Measurements from ENCODE around the gene TNIP3. TPM values are rescaled to one million over a fixed set of nuclear protein-coding genes. Genes with fewer than 3 reads are reported as not detected.

The TNIP3 gene
- total RNA-seq, 1 experiment from 2014 or later, result not detected

- ATAC-seq, result no peak
- Histone ChIP-seq H3K4me1 (ENCODE audit: control insufficient read depth, insufficient read depth, low read length) (no peaks in the 10 kb centered on the region), H3K27me3 (ENCODE audit: control insufficient read depth, insufficient read depth, low read length) (no peaks in the 10 kb centered on the region), H3K27ac (ENCODE audit: low read length) (no peak overlapping the region), H3K4me3 (ENCODE audit: low read depth in 2 of 2, low read length in 2 of 2) (no peak overlapping the region), H3K9me3 (ENCODE audit: control insufficient read depth, insufficient read depth, low read depth, low read length) (no peaks in the 10 kb centered on the region), H3K36me3 (ENCODE audit: control insufficient read depth, insufficient read depth, low read length) (no peaks in the 10 kb centered on the region)
- TF ChIP-seq TCF7L2 (IDR thresholded peaks at IDR 0.05; ENCODE audit: low read depth, low read length), result no peak
- peak; percentile 77; the same call in 1 of the 2 replicates for TF ChIP-seq CTCF (IDR thresholded peaks at IDR 0.05)
- BruUV-seq (replicated peaks), result no TSS peak
- intact Hi-C loops (cut with micrococcal nuclease; ENCODE audit: unreplicated experiment) (loop anchor here (2.0 to 5.0 kb wide), 2 partner anchors 60 to 545 kb away; no protein-coding TSS in a partner anchor), in situ Hi-C loops (cut with HindIII; ENCODE audit: low pct_unique_long_range_greater_than_20kb, low sequenced_read_pairs) (no loop called here)
- peak; percentile 15 for DNase-seq (ENCODE audit: low read depth, low spot score)
- ChIA-PET CTCF (interaction anchor here (0.5 to 1.2 kb wide), 4 partner anchors 60 to 890 kb away, joined by 3 to 4 read pairs (median 3); no protein-coding TSS in a partner anchor), POLR2A (no interaction called here)
Observed at GRCh38 chr4:121192480-121192879, 28.4 kb upstream of the TNIP3 start.

- in situ Hi-C loops (cut with HindIII; ENCODE audit: low pct_unique_long_range_greater_than_20kb, low sequenced_read_pairs), result no loop called here
- POLR2A ChIA-PET, result no interaction called here
- no peaks in the 10 kb centered on the region for H3K9me3 ChIP-seq (ENCODE audit: control insufficient read depth, insufficient read depth, low read depth, low read length)
- DNase-seq (ENCODE audit: low read depth, low spot score) (no peak), ATAC-seq (no peak)
- intact Hi-C loops (cut with micrococcal nuclease; ENCODE audit: unreplicated experiment), result loop anchor here (2.0 to 5.0 kb wide), 2 partner anchors 61 to 545 kb away; no protein-coding TSS in a partner anchor
- no peaks in the 10 kb centered on the region for H3K4me1 ChIP-seq (ENCODE audit: control insufficient read depth, insufficient read depth, low read length)
- no peaks in the 10 kb centered on the region for H3K27me3 ChIP-seq (ENCODE audit: control insufficient read depth, insufficient read depth, low read length)
- no peak overlapping the region for H3K27ac ChIP-seq (ENCODE audit: low read length)
- BruUV-seq (replicated peaks), result no TSS peak
- TF ChIP-seq CTCF (IDR thresholded peaks at IDR 0.05), result no peak
- TF ChIP-seq POLR2AphosphoS5 (IDR thresholded peaks at IDR 0.05; ENCODE audit: low read depth, low read length), result no peak
- CTCF ChIA-PET, result interaction anchor here (0.5 to 1.2 kb wide), 4 partner anchors 60 to 891 kb away, joined by 3 to 4 read pairs (median 3); no protein-coding TSS in a partner anchor
- no peak overlapping the region for H3K4me3 ChIP-seq (ENCODE audit: low read depth in 2 of 2, low read length in 2 of 2)
- H3K36me3 ChIP-seq (ENCODE audit: control insufficient read depth, insufficient read depth, low read length), result no peaks in the 10 kb centered on the region
Observed at GRCh38 chr4:121192013-121192412, 27.9 kb upstream of the TNIP3 start.

GRCh38 chr4:121191361-121191760 lies 27.2 kb upstream of the TNIP3 start:
- DNase-seq (ENCODE audit: low read depth, low spot score) (no peak), ATAC-seq (no peak)
- in situ Hi-C loops (cut with HindIII; ENCODE audit: low pct_unique_long_range_greater_than_20kb, low sequenced_read_pairs) (no loop called here), intact Hi-C loops (cut with micrococcal nuclease; ENCODE audit: unreplicated experiment) (loop anchor here (5.0 kb wide), 1 partner anchor 546 kb away; no protein-coding TSS in a partner anchor)
- no peak for TF ChIP-seq REST (IDR thresholded peaks at IDR 0.05; ENCODE audit: insufficient read depth in 1 of 2, low read depth in 2 of 2, low read length in 1 of 2)
- ChIA-PET CTCF (no interaction called here), POLR2A (no interaction called here)
- BruUV-seq (replicated peaks), result no TSS peak
- Histone ChIP-seq H3K4me1 (ENCODE audit: control insufficient read depth, insufficient read depth, low read length) (no peaks in the 10 kb centered on the region), H3K4me3 (ENCODE audit: low read depth in 2 of 2, low read length in 2 of 2) (no peak overlapping the region), H3K9me3 (ENCODE audit: control insufficient read depth, insufficient read depth, low read depth, low read length) (no peaks in the 10 kb centered on the region), H3K27me3 (ENCODE audit: control insufficient read depth, insufficient read depth, low read length) (no peaks in the 10 kb centered on the region), H3K27ac (ENCODE audit: low read length) (no peak overlapping the region), H3K36me3 (ENCODE audit: control insufficient read depth, insufficient read depth, low read length) (no peaks in the 10 kb centered on the region)
